KOPT-K1 (cell line): Measurements from ENCODE around the gene ADGRB2.
A peak's percentile ranks its signal among the peaks of the same experiment; 100 is the strongest.

ENCODE experiments used
- H3K27ac ChIP-seq: fragments of 200-600 bp; sonication (generic); 2 replicates; pipeline ENCODE4 v1.5.1; 2016; ENCODE audit warnings: antibody characterized with exemption, mild to moderate bottlenecking, low read depth, low read length; ENCODE audit not compliant: poor library complexity, severe bottlenecking
- H3K36me3 ChIP-seq: fragments of 200-600 bp; sonication (generic); 2 replicates; pipeline ENCODE4 v1.5.1; 2017; ENCODE audit warnings: antibody characterized with exemption, mild to moderate bottlenecking, low read length, moderate library complexity; ENCODE audit not compliant: insufficient read depth
- H3K9me3 ChIP-seq: fragments of 200-600 bp; sonication (generic); 2 replicates; pipeline ENCODE4 v1.5.1; 2017; ENCODE audit warnings: antibody characterized with exemption, low read length, mild to moderate bottlenecking; ENCODE audit not compliant: insufficient read depth, poor library complexity, severe bottlenecking

ADGRB2 gene

DNA sequence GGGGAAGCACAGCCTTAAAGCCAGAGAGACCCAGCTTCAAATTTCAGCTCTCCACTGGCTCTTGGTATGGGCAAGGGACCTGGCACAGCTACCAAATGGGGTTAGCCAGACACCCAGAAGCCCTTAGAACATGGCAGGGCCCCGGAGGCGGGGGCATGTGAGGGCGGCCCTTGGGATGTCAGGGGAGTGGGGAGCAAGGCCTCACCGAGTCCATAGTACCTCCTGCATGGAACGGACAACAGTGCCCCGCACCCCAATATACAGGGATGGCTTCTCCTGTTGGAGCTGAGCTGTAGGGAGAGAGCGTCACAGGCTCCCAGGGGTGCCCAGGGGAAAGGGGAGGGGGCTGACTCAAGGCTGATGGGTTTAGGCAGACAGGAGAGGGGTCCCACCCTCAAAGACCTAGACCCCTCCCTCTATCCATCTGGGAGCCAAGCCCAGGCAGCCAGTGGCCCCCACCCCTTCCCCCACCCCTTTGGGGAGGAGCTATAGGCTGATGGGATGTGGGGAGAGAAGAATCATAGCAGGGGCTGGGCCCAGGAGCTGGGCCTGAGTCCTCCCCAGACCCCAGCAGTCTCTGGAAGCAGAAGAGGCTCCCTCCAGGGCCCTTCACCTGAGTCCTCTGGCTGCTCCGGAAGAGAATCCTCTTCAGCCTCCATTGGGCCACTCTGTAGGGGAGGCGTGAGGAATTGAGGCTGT is 35.2 kb upstream of the ADGRB2 start:
- H3K36me3 ChIP-seq, result no peaks in the 10 kb centered on the region
- no peak overlapping the region for H3K27ac ChIP-seq
- H3K9me3 ChIP-seq, result no peaks in the 10 kb centered on the region

GRCh38 chr1:31798433-31799195 is 34.5 kb upstream of the ADGRB2 start:
- H3K27ac ChIP-seq, result no peak overlapping the region
- no peaks in the 10 kb centered on the region for H3K9me3 ChIP-seq
- H3K36me3 ChIP-seq, result no peaks in the 10 kb centered on the region

DNA sequence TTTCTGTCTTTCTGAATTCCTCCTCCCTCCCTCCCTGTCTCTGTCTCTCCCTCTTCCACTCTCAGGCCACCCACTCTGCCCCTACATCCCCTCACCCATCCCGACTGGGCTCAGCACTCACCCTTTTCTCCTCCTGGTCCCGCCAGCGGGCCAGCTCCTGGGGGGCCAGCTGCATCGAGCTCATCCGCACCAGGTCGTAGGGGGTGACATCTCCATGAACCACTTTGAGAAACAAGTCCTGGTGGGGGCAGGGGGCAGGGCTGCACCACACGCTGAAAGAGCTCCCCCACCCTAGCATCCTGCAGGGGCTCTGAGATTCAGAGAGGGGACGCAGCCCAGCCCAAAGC is 33.9 kb upstream of the ADGRB2 start:
- Histone ChIP-seq H3K36me3 (no peaks in the 10 kb centered on the region), H3K27ac (no peak overlapping the region), H3K9me3 (no peaks in the 10 kb centered on the region)

GRCh38 chr1:31797216-31797615 is 33.1 kb upstream of the ADGRB2 start:
- Histone ChIP-seq H3K9me3 (no peaks in the 10 kb centered on the region), H3K27ac (no peak overlapping the region), H3K36me3 (no peaks in the 10 kb centered on the region)

- Histone ChIP-seq H3K36me3 (no peaks in the 10 kb centered on the region), H3K27ac (no peak overlapping the region), H3K9me3 (no peaks in the 10 kb centered on the region)
Measured at GRCh38 chr1:31796707-31797106, 32.6 kb upstream of the ADGRB2 start.

GRCh38 chr1:31795801-31796621 is 31.9 kb upstream of the ADGRB2 start:
- Histone ChIP-seq H3K27ac (no peak overlapping the region), H3K9me3 (no peaks in the 10 kb centered on the region), H3K36me3 (no peaks in the 10 kb centered on the region)

GRCh38 chr1:31795096-31795675 is 31.0 kb upstream of the ADGRB2 start:
- Histone ChIP-seq H3K9me3 (no peaks in the 10 kb centered on the region), H3K27ac (no peak overlapping the region), H3K36me3 (no peaks in the 10 kb centered on the region)

DNA sequence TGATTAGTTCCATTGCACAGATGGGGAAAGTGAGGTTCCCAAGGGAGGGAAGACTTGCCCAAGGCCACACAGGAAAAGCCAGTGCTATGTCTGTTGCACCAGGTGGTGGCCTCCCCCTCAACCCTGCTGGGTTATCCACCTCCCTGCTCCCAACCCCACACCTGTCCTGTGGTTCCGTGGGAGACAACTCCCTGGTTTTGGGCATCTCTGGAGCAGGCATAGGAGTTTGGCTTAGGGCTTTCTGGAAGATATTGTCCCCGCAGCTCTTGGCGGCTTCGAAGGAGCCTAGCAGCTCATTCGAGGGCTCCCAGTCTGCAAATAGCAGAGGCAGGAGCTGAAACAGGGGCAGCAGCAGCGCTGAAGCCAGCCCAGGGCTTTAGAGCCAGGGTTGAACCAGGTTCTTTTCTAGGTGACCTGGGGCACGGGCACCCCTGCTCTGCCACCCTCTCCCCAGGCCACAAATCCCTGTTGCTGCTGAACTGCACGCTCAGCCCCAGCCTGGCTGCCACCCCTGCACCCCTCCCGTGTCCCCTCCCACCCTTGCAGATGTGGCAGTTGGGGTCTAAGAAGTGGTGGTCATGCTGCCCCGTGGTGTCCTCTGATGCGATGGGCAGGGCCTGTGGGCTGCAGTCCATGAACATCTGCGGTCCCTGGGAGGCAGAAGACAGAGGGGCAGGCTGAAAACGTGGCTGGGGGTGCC is 29.6 kb upstream of the ADGRB2 start:
- peak overlapping the region; percentile 28 for H3K27ac ChIP-seq

DNA sequence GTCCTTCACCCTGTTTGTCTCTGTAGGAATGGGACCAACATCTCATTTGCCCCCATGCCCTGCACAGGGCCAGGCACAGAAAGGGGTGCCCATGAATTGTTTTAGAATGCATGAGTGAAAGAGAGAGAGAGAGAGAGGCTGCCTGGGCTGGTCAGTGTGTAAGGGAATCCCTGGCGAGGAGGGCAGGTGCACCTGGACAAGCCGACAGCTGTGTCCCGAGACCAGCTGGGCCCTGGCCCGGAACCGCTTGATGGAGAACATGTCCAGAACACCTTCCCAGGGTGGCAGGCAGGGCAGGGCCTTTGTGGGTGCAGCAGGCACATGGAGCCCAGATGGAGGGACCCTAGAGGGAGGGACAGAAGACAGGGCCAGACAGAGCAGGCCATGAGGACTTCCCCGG is 28.9 kb upstream of the ADGRB2 start:
- Histone ChIP-seq H3K36me3 (no peaks in the 10 kb centered on the region), H3K9me3 (no peaks in the 10 kb centered on the region), H3K27ac (peak overlapping the region; percentile 28)

More for the DNA sequence above, 29.6 kb upstream of the ADGRB2 start:
- Histone ChIP-seq H3K9me3 (no peaks in the 10 kb centered on the region), H3K36me3 (no peaks in the 10 kb centered on the region)

GRCh38 chr1:31792541-31792940 is 28.4 kb upstream of the ADGRB2 start:
- no peak overlapping the region for H3K27ac ChIP-seq
- no peaks in the 10 kb centered on the region for H3K9me3 ChIP-seq
- no peaks in the 10 kb centered on the region for H3K36me3 ChIP-seq

DNA sequence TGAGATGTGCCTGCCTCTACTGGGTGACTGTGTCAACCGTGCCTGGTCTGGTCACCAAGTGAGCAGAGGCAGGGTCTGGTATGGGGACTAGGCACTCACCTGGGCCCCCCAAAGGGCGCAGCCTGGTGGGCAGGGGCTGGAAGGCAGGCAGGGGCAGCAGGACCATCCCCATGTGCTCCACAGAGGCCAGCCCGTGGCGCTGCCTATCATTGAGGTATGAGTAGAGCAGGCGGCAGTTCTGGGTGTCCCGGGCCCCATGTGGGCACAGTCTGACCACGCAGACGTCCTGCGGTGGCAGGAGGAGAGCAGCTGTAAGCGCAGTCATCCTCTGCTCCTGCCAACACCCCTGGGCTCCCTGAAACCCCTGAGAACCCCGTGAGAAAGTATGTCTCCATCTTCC is 28.0 kb upstream of the ADGRB2 start:
- H3K36me3 ChIP-seq, result no peaks in the 10 kb centered on the region
- no peaks in the 10 kb centered on the region for H3K9me3 ChIP-seq

GRCh38 chr1:31791131-31791858 is 27.2 kb upstream of the ADGRB2 start:
- H3K9me3 ChIP-seq, result no peaks in the 10 kb centered on the region
- peak overlapping the region; percentile 54 for H3K27ac ChIP-seq

More for the DNA sequence above, 28.0 kb upstream of the ADGRB2 start:
- no peak overlapping the region for H3K27ac ChIP-seq

GRCh38 chr1:31790641-31791091 is 26.5 kb upstream of the ADGRB2 start:
- H3K9me3 ChIP-seq, result no peaks in the 10 kb centered on the region
- H3K27ac ChIP-seq, result peak overlapping the region; percentile 54
- no peaks in the 10 kb centered on the region for H3K36me3 ChIP-seq

More at GRCh38 chr1:31791131-31791858, 27.2 kb upstream of the ADGRB2 start:
- no peaks in the 10 kb centered on the region for H3K36me3 ChIP-seq

DNA sequence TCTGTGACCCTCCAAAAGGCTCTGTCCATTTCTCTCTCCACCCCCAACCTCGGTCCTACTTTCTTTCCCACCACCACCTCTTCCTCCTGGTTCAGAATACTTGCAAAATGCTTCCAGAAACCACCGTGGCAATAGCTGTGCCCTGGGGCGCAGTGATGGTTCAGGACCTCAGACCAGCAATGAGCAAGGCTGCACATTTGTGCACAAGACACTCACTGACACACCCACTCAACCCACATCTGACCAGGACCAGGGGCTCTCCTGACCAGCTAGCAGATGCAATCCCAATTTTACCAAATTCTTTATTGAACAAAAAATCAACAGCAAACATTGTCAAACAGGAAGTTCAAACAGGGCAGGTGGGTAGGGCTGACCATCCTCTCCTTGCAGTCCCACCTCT is 26.0 kb upstream of the ADGRB2 start:
- Histone ChIP-seq H3K27ac (peak overlapping the region; percentile 54), H3K36me3 (no peaks in the 10 kb centered on the region), H3K9me3 (no peaks in the 10 kb centered on the region)
